Neural progenitor cell (in vitro differentiated cells): ENCODE results near the gene PSME2.

ENCODE experiments used
- EZH2 ChIP-seq: fragments of 200-600 bp; sonication (generic); IDR thresholded peaks from 2 replicates; pipeline ENCODE4 v1.6.1; 2017; ENCODE audit warnings: antibody characterized with exemption, mild to moderate bottlenecking, moderate library complexity
- TF ChIP-seq, protein P1 (sequence below): fragments of 200-600 bp; sonication (generic); IDR thresholded peaks from 2 replicates; pipeline ENCODE4 v1.5.1; 2017; ENCODE audit warnings: antibody characterized with exemption, mild to moderate bottlenecking

DNA sequence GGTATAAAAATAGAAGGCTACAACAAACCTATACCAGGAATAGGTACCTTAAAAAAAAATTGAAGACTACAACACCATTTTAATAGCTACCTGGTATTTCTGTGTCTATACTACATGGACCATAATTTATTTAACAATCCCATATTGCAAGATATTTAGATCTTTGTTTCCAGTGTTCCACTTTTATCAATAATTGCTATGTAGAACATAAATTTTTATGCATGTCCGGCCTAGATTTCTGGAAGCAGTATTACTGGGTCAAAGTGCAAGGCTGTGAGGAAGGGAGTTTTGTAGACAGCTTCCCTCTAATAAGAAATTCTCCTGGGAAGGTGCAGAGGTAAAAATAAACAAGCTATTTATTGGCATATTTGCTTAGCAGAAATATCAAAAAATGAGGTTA lies 35.9 kb downstream of the PSME2 start:
- TF ChIP-seq, protein P1, sequence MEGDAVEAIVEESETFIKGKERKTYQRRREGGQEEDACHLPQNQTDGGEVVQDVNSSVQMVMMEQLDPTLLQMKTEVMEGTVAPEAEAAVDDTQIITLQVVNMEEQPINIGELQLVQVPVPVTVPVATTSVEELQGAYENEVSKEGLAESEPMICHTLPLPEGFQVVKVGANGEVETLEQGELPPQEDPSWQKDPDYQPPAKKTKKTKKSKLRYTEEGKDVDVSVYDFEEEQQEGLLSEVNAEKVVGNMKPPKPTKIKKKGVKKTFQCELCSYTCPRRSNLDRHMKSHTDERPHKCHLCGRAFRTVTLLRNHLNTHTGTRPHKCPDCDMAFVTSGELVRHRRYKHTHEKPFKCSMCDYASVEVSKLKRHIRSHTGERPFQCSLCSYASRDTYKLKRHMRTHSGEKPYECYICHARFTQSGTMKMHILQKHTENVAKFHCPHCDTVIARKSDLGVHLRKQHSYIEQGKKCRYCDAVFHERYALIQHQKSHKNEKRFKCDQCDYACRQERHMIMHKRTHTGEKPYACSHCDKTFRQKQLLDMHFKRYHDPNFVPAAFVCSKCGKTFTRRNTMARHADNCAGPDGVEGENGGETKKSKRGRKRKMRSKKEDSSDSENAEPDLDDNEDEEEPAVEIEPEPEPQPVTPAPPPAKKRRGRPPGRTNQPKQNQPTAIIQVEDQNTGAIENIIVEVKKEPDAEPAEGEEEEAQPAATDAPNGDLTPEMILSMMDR, result no peak
- TF ChIP-seq EZH2, result no peak
